GM18519 (cell line): ENCODE results near the gene IRF7.

Experiments
- ATAC-seq: cut with Tn5 transposase; IDR thresholded peaks from one replicate; pipeline ENCODE4 v1.9.1; 2021; ENCODE audit warnings: mild to moderate bottlenecking, moderate library complexity; ENCODE audit not compliant: unreplicated experiment, low FRiP score

Gene IRF7

GRCh38 chr11:623349-623869 is 7.7 kb upstream of the IRF7 start:
- ATAC-seq, result no peak

- ATAC-seq, result no peak
Measured at GRCh38 chr11:621838-622237, 6.1 kb upstream of the IRF7 start.

GRCh38 chr11:620935-621814 is 5.4 kb upstream of the IRF7 start:
- ATAC-seq, result no peak

- no peak for ATAC-seq
Measured at GRCh38 chr11:620201-620600, 4.5 kb upstream of the IRF7 start.

GRCh38 chr11:619628-620050 is 3.9 kb upstream of the IRF7 start:
- no peak for ATAC-seq

- no peak for ATAC-seq
Measured at GRCh38 chr11:618856-619627, 3.3 kb upstream of the IRF7 start.

GRCh38 chr11:617912-618682 is 2.3 kb upstream of the IRF7 start:
- no peak for ATAC-seq

- no peak for ATAC-seq
Measured at GRCh38 chr11:617199-617911, 1.6 kb upstream of the IRF7 start.

- no peak for ATAC-seq
Measured at GRCh38 chr11:616320-617198, 809 bp upstream of the IRF7 start.

GRCh38 chr11:614623-615503 is 887 bp downstream of the IRF7 start:
- no peak for ATAC-seq

GRCh38 chr11:614021-614622 is 1.6 kb downstream of the IRF7 start:
- ATAC-seq, result no peak

GRCh38 chr11:613369-613968 is 2.3 kb downstream of the IRF7 start:
- no peak for ATAC-seq

GRCh38 chr11:612961-613300 is 2.8 kb downstream of the IRF7 start:
- ATAC-seq, result no peak

GRCh38 chr11:612201-612960 is 3.4 kb downstream of the IRF7 start:
- no peak for ATAC-seq

GRCh38 chr11:611001-611996 is 4.5 kb downstream of the IRF7 start:
- ATAC-seq, result no peak
